Spinal cord (tissue), 10 donors: ENCODE results near the gene PLCG2. TPM values are rescaled to one million over a fixed set of nuclear protein-coding genes. Genes with fewer than 3 reads are reported as not detected.

Source experiments
- DNase-seq, 6 donors: peaks; one replicate each; pipeline versions ENCODE4 v3.0.0 to v3.0.0-alpha.2; 2013 to 2015; ENCODE audit warnings: low spot score in 6 of 6, low read depth in 4 of 6
- H3K27ac ChIP-seq: one replicate; pipeline ENCODE4 v1.5.1; 2013; ENCODE audit warnings: low read depth, low read length, control low read depth
- H3K27me3 ChIP-seq: one replicate; pipeline ENCODE4 v1.6.1; 2013; ENCODE audit warnings: low read length; ENCODE audit not compliant: control insufficient read depth, insufficient read depth
- H3K36me3 ChIP-seq: one replicate; pipeline ENCODE4 v1.6.1; 2013; ENCODE audit warnings: low read length; ENCODE audit not compliant: control insufficient read depth, insufficient read depth
- H3K4me1 ChIP-seq: one replicate; pipeline ENCODE4 v1.6.1; 2013; ENCODE audit warnings: low read length; ENCODE audit not compliant: control insufficient read depth, insufficient read depth
- H3K4me3 ChIP-seq: one replicate; pipeline ENCODE4 v1.5.1; 2013; ENCODE audit warnings: low read depth, low read length, control low read depth
- H3K9me3 ChIP-seq: one replicate; pipeline ENCODE4 v1.6.1; 2013; ENCODE audit warnings: low read length; ENCODE audit not compliant: control insufficient read depth, insufficient read depth
- WGBS: methylation state at CpG from one replicate; pipeline ENCODE4 v1.1.5; 2013; ENCODE audit warnings: missing lambda C conversion rate; ENCODE audit not compliant: insufficient coverage; 5-methylcytosine and 5-hydroxymethylcytosine counted together
- polyA plus RNA-seq, 2 donors: library from polyadenylated mRNA; unstranded; fragments of 120-200 nt; gene quantifications; one replicate each; pipeline ENCODE4 v1.2.1, GENCODE V29; 2013; ENCODE audit not compliant: insufficient read length in 2 of 2
- total RNA-seq, 2 donors: library from RNA; depleted of rRNA in 1 of 2; stranded (reverse); fragments of 120-200 nt in 1 of 2; fragments of >200 nt in 1 of 2; gene quantifications; one replicate each; pipeline versions ENCODE4 v1.2.3 to v1.2.4, GENCODE V29; 2013 to 2014
- donor health status: healthy.

The PLCG2 gene
- total and polyA plus RNA-seq, 4 donors, result 7.3 to 13.6 (median 8.0) TPM

DNA sequence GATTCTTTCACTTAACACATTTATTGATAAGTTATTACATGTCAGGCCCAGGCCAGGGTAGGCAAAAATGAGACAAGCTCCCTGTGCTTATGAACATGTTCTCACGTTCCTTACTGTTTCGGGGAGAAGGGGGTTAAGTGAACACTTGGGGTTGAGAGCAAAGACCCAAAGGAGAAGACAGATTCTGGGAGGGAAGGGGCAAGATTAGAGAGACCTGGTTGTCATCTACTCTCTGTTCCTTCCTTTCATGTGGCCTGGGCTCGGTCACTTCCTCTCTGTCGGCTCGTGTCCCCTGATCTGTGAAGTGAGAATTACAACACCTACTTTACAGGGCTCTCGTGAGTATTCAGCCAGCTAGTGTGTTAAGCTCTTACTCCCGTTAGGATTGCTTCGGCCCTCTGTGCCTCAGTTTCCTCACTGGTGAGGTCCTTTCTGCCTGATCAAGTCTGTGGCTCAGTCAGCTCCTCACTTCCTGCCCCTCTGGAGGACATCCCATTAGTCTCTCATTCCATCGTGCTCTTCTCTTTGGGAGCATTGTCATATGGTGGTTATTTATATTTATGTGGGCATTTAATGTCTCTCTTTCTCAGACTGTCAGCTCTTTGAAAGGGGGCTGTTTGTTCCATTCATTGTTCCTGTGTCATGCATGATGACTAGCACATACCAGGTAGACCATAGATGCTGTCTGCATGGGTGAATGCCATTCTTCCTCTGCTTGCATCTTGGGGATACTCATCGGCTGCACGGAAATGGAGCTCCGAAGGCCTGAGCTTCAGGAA lies 38.9 kb downstream of the PLCG2 start:
- WGBS, result 57% methylated on average over 6 of the region's 12 CpGs
- no peak for DNase-seq
- H3K27me3 ChIP-seq, result no peaks in the 10 kb centered on the region
- H3K36me3 ChIP-seq, result no peaks in the 10 kb centered on the region
- H3K4me1 ChIP-seq, result peaks cover 6% of the 10 kb centered on the region
- no peak overlapping the region for H3K4me3 ChIP-seq
- no peak overlapping the region for H3K27ac ChIP-seq
- no peaks in the 10 kb centered on the region for H3K9me3 ChIP-seq

- H3K4me1 ChIP-seq, result peaks cover 6% of the 10 kb centered on the region
- H3K9me3 ChIP-seq, result no peaks in the 10 kb centered on the region
- whole genome bisulfite sequencing, result 7% methylated on average over 1 of the region's 1 CpG
- no peak overlapping the region for H3K27ac ChIP-seq
- H3K4me3 ChIP-seq, result no peak overlapping the region
- no peaks in the 10 kb centered on the region for H3K27me3 ChIP-seq
- DNase-seq, result peak in 1 of 6 donors; percentile 48
- H3K36me3 ChIP-seq, result no peaks in the 10 kb centered on the region
These were observed 39.4 kb downstream of the PLCG2 start for GRCh38 chr16:81818568-81818896.

GRCh38 chr16:81818905-81819304 lies 39.8 kb downstream of the PLCG2 start:
- Histone ChIP-seq H3K9me3 (no peaks in the 10 kb centered on the region), H3K27me3 (no peaks in the 10 kb centered on the region), H3K36me3 (no peaks in the 10 kb centered on the region), H3K27ac (no peak overlapping the region), H3K4me3 (no peak overlapping the region), H3K4me1 (peaks cover 6% of the 10 kb centered on the region)
- DNase-seq, result no peak
- WGBS, result 98% methylated on average over 4 of the region's 4 CpGs

- peaks cover 6% of the 10 kb centered on the region for H3K4me1 ChIP-seq
- H3K27me3 ChIP-seq, result no peaks in the 10 kb centered on the region
- no peak for DNase-seq
- 68% methylated on average over 8 of the region's 10 CpGs for WGBS
- H3K36me3 ChIP-seq, result no peaks in the 10 kb centered on the region
- H3K4me3 ChIP-seq, result no peak overlapping the region
- no peak overlapping the region for H3K27ac ChIP-seq
- H3K9me3 ChIP-seq, result no peaks in the 10 kb centered on the region
These were observed 42.5 kb downstream of the PLCG2 start for GRCh38 chr16:81821436-81822128.

DNA sequence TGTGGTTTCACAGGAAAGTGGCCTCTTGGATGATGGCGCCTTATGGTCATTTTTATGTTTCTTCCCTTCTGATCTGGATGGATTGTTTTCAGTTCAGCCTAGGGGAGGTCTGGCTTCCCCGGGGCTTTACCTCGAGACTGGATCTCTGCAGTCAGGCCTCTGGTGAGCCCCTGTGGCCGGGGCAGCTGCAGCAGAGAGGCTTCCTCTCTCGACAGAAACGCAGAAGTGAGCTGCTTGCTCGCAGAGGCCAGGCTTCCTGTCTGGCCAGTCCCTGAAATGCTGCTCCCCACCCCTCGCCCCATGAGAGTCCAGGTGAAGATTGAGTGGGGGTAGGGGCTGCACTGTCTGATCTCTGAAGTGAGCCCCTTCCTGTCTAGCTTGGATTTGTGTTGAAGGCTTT lies 44.0 kb downstream of the PLCG2 start:
- peaks cover 6% of the 10 kb centered on the region for H3K4me1 ChIP-seq
- no peak for DNase-seq
- H3K4me3 ChIP-seq, result no peak overlapping the region
- H3K27me3 ChIP-seq, result no peaks in the 10 kb centered on the region
- H3K9me3 ChIP-seq, result no peaks in the 10 kb centered on the region
- 48% methylated on average over 6 of the region's 8 CpGs for WGBS
- H3K27ac ChIP-seq, result no peak overlapping the region
- no peaks in the 10 kb centered on the region for H3K36me3 ChIP-seq

- Histone ChIP-seq H3K36me3 (no peaks in the 10 kb centered on the region), H3K4me1 (peaks cover 6% of the 10 kb centered on the region), H3K27me3 (no peaks in the 10 kb centered on the region), H3K9me3 (no peaks in the 10 kb centered on the region), H3K4me3 (no peak overlapping the region), H3K27ac (no peak overlapping the region)
- 93% methylated on average over 1 of the region's 1 CpG for WGBS
- no peak for DNase-seq
These were observed 44.6 kb downstream of the PLCG2 start for GRCh38 chr16:81823734-81824133.

DNA sequence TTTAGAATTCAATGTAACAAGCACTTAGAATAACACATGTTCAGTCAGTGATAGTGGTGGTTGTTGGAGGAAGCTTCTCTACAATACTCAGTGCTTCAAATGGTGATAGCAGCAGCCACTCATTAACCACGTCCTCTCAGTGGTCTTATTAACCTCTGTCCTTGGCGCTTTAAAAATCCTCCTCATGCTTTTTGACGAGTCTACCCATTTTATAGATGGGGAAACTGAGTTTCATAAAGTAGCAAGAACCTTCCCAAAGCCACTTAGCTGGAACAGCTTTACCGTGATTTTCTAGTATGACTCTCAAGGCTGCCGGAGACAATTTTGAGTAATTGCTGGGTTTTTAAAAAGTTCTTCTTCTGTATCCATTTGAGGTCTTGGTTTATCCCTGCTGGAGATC lies 47.4 kb downstream of the PLCG2 start:
- 100% methylated on average over 3 of the region's 5 CpGs for WGBS
- peaks cover under 1% of the 10 kb centered on the region for H3K4me1 ChIP-seq
- no peaks in the 10 kb centered on the region for H3K27me3 ChIP-seq
- no peak overlapping the region for H3K27ac ChIP-seq
- no peak for DNase-seq
- no peak overlapping the region for H3K4me3 ChIP-seq
- H3K9me3 ChIP-seq, result no peaks in the 10 kb centered on the region
- no peaks in the 10 kb centered on the region for H3K36me3 ChIP-seq

DNA sequence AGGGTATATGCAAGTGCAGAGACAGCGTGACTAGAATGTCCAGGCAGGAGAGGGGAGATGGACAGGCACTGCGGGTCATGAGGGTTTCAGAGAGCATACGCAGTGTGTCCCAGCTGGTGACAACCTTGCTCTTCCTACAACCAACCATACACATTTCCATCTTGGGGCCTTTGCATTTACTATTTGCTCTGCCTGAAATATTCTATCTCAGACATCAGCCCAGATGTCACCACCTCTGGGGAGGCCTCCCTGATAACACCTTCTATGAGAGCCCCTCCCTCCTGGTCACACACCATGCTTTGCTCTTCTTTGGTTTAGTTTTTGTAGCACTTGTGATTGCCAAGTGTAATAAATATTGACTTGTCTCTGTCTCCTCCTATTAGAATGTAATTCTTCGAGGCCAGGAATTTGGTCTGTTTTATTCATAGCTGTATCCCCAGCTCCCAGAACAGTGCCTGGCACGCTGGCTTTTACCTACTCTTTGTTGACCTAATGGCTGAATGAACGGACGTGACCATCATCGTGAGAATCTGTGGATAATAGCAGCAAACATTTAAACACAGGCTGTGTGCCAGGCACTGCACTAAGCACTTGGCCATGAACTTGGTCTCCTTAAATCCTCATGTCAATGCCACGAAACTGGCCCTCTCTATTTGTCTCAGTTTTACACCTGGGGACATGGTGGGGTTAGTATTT lies 51.9 kb downstream of the PLCG2 start:
- no peak for DNase-seq
- no peak overlapping the region for H3K4me3 ChIP-seq
- WGBS, result 68% methylated on average over 6 of the region's 9 CpGs
- no peaks in the 10 kb centered on the region for H3K4me1 ChIP-seq
- H3K36me3 ChIP-seq, result no peaks in the 10 kb centered on the region
- H3K9me3 ChIP-seq, result no peaks in the 10 kb centered on the region
- no peaks in the 10 kb centered on the region for H3K27me3 ChIP-seq
- no peak overlapping the region for H3K27ac ChIP-seq

GRCh38 chr16:81831722-81832126 lies 52.6 kb downstream of the PLCG2 start:
- 88% methylated on average over 7 of the region's 8 CpGs for WGBS

More at GRCh38 chr16:81831722-81832126, 52.6 kb downstream of the PLCG2 start:
- DNase-seq, result no peak
- no peak overlapping the region for H3K27ac ChIP-seq
- H3K4me1 ChIP-seq, result no peaks in the 10 kb centered on the region
- no peaks in the 10 kb centered on the region for H3K27me3 ChIP-seq
- no peaks in the 10 kb centered on the region for H3K36me3 ChIP-seq
- H3K4me3 ChIP-seq, result no peak overlapping the region
- no peaks in the 10 kb centered on the region for H3K9me3 ChIP-seq
